A172 (cell line): ENCODE results near the gene SSBP2. TPM values are rescaled to one million over a fixed set of nuclear protein-coding genes. Genes with fewer than 3 reads are reported as not detected.
"Not testable (repeated sequence)": the region's sequence is repeated elsewhere in the genome, so short reads cannot be mapped to it uniquely, and the experiment has no call there.

Source experiments
- DNase-seq: peaks from one replicate; pipeline ENCODE4 v3.0.0-alpha.2; 2015; ENCODE audit warnings: low spot score
- total RNA-seq: library from RNA; depleted of rRNA; stranded (reverse); fragments of >200 nt; shearing (Covaris generic); gene quantifications from 2 replicates; pipeline ENCODE4 v1.2.3, GENCODE V29; 2014

The SSBP2 gene
- total RNA-seq, 1 experiment from 2014 or later, result 12.4 TPM

GRCh38 chr5:81525690-81526089 lies 225.2 kb downstream of the SSBP2 start:
- no peak for DNase-seq

- DNase-seq, result no peak
Measured at GRCh38 chr5:81524015-81524414, 226.9 kb downstream of the SSBP2 start.

GRCh38 chr5:81522571-81522970 lies 228.3 kb downstream of the SSBP2 start:
- DNase-seq, result no peak

DNA sequence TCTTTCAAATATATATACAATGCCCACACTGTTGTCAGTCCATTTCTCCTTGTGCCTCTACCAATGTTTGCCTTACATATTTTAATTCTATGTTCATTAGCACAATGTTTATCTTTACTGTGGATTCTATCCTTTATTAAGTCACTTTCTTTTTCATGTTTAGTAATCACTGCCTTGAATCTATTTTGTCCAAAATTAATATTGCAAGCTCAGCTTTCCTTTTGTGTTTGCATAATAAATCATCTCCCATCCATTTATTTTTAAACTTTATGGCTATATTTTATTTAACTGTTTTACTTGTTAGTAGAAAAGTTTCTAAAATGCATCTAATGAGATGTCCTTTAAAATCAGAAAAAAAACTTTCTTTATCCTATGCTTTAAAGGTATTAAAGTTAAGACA lies 230.1 kb downstream of the SSBP2 start:
- no peak for DNase-seq

DNA sequence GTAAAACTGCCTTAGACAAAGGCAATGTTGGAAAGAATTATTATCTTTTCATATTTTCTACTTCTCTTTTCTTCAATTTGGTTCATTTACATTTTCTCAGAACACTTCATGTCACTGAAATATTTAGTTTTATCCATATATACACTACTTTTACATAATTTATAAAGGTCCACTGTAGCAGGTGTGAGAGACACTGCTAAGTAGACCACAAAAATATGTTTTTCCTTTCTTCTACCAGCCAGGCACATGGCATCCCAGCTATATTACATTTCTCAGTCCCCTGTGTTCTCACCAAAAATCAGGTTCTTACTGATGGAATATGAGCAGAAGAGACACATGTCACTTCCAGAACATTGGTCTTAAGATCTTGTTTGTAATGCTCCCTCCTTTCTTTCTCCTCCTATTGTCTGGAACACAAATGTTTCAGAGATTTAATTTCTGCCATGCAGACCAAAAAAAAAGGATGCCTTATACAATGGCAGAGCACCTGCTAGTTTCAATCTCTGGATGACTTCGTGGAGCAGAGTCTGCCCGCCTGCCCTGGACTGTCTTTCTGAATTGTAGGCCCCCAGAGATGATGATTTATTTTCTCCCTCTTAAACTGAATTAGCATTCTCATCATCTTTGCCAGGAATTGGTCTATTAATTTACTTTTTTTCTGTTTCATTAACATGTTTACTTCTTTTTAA lies 231.5 kb downstream of the SSBP2 start:
- no peak for DNase-seq

GRCh38 chr5:81517462-81517861 lies 233.4 kb downstream of the SSBP2 start:
- no peak for DNase-seq

- DNase-seq, result no peak
Measured at GRCh38 chr5:81516091-81516490, 234.8 kb downstream of the SSBP2 start.

DNA sequence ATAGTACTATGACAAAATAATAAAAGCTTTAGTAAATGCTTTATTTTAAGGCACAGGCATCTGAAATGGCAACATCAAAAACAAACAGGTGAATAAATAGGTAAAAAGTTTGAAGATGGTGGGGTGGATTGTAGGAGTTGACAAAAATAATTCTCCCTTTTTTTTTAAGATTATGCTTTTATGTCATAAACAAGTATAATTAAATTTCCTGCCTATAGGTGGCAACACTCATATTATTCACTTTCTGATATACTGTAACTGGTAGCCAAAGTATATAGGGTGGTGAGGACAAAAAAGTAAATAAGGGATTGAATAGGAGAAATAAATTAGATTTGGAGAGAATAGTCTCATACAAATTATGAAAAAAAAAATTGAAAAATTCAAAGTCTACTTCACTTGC lies 236.9 kb downstream of the SSBP2 start:
- no peak for DNase-seq

- no peak for DNase-seq
Measured at GRCh38 chr5:81513473-81513872, 237.4 kb downstream of the SSBP2 start.

DNA sequence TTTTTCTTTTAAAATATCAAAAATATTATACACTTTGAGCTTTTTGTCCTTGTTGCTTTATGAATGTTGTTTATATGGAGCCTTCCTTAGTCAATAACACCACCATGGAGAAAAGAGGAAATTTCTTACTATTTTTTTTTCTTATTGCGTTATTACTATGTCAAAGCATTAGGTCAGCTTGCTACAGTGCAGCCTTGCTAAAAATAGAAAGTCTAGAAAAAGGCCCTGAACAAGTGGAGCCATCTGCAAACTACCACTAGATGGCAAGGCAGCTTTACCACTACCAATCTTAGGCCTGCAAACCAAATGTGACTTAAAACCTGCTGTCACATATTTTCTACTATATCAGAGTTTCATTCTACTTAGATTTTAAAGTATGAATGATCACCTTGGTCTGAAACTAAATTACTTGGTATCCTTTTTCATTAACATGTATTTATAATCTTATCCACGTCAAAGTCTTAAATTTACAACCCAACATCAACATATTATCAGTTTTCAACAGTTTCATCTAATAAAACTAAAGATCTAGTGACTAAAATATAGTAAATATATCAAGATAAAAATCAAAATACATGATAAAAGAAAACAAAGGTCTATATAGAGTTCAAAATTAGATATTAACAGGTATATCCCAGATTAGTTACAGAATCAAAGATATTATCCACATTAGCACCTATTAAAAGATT lies 243.9 kb downstream of the SSBP2 start:
- peak; percentile 87 for DNase-seq

DNA sequence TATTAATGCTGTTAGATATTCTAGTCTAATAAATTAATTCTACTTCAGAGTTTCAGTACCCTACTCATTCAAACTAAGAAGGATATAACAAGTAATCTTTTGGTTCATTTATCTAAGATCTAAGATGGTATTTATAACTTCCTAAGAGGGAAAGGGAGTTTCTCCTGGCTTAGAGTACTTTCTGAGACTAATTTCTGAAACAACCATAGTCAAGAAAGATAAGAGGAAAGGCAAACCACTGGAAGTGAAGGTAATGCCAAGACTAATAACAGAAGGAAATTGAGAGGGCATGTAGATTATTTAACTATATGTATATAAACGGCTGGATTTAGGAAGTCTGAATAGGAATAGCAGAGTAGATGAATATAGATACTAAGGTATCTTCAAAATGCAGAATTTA lies 244.5 kb downstream of the SSBP2 start:
- no peak for DNase-seq

- DNase-seq, result no peak
Measured at GRCh38 chr5:81505672-81506071, 245.2 kb downstream of the SSBP2 start.

DNA sequence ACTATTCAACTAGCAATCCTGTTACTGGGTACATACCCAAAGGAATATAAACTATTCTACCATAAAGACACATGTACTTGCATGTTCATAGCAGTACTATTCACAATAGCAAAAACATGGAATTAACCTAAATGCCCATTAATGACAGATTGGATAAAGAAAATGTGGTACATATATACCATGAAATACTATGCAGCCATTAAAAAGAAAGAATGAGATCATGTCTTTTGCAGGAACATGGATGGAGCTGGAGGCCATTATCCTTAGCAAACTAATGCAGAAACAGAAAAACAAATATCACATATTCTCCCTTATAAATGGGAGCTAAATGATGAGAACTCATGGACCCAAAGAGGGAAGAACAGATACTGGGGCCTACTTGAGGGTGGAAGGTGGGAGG lies 247.3 kb downstream of the SSBP2 start:
- not testable (repeated sequence) for DNase-seq

- DNase-seq, result no peak
Measured at GRCh38 chr5:81495286-81495685, 255.6 kb downstream of the SSBP2 start.

- no peak for DNase-seq
Measured at GRCh38 chr5:81488862-81489261, 262.0 kb downstream of the SSBP2 start.

DNA sequence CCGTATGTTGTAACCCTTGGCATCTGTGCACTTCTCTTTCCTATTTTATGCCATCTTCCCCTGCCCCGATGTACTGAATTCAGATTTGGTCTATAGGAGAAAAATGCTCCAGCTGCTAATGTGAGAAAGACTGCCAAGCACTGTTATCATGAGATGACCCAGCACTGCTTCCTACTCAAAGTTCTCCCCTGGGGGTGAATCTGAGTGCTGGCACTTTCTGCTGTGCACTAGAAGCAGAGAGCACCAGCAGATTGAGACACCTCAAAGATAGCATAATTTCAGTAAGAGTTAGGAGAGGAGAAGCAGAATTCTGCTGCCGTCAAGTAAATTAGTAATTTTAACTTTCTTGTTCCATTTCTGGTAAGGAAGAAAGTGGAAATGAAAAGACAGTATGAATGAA lies 264.2 kb downstream of the SSBP2 start:
- no peak for DNase-seq

- no peak for DNase-seq
Measured at GRCh38 chr5:81482595-81482994, 268.3 kb downstream of the SSBP2 start.

DNA sequence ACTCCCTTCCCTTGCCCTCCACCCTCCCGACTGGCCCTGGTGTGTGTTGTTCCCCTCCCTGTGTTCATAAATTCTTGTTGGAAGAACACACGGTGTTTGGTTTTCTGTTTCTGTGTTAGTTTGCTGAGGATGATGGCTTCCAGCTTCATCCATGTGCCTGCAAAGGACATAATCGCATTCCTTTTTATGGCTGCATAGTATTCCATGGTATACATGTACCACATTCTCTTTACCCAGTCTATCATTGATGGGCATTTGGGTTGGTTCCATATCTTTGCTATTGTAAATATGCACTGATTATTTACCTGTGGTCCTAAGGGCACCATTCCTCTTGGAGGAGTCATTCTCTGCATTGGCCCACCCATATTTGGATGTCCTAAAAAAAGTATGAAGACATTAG lies 277.5 kb downstream of the SSBP2 start:
- not testable (repeated sequence) for DNase-seq

- no peak for DNase-seq
Measured at GRCh38 chr5:81469676-81470075, 281.2 kb downstream of the SSBP2 start.

DNA sequence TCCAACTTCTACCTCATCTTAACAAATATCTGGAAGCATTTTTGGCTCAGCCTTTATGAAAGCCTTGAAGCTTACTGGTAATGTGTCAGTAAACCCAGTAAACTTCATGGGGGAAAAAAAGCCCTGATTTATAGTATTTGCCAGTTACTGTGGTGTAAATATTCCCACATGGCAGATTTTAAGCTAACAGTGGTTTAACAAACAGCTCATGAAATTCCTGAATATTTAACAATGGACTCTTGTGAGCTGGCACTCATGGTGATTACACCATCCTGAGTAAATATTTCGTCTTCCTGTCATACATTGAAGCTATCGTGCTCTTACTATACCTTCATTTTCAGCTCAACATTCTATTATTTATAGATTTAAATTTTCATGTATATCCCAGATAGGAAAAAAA lies 300.0 kb downstream of the SSBP2 start:
- peak; percentile 39 for DNase-seq

- no peak for DNase-seq
Measured at GRCh38 chr5:81435023-81435422, 315.9 kb downstream of the SSBP2 start.

GRCh38 chr5:81429985-81430384 lies 320.9 kb downstream of the SSBP2 start:
- DNase-seq, result no peak

DNA sequence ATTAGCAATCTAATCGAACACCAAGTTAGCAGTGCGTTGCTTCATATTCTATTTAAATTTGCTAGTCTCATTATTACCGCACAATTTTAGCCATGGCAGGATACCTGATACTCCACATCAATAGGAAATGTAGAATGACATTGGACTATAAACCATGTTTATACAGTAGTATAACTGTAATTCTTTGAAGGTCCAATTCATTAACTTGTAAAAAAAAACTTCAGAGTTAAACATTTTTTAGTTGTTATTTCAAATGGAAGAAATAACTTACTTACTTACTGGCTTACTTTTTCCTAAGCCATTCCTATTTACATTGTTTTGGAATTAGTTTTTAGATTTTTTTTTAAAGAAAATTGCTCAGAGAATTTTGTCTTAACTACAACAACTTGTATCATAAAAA lies 321.5 kb downstream of the SSBP2 start:
- DNase-seq, result no peak

GRCh38 chr5:81428861-81429260 lies 322.0 kb downstream of the SSBP2 start:
- peak; percentile 27 for DNase-seq
